ENCODE measurements around the gene POLR2A. TPM values are rescaled to one million over a fixed set of nuclear protein-coding genes. Genes with fewer than 3 reads are reported as not detected.
A peak's percentile ranks its signal among the peaks of the same experiment; 100 is the strongest.

POLR2A gene
- total and polyA plus RNA-seq, 2 of the 13 experiments (the other 11 are each of a cell fraction or from before 2014, with no cell fraction given), result 17.8 to 18.3 TPM

DNA sequence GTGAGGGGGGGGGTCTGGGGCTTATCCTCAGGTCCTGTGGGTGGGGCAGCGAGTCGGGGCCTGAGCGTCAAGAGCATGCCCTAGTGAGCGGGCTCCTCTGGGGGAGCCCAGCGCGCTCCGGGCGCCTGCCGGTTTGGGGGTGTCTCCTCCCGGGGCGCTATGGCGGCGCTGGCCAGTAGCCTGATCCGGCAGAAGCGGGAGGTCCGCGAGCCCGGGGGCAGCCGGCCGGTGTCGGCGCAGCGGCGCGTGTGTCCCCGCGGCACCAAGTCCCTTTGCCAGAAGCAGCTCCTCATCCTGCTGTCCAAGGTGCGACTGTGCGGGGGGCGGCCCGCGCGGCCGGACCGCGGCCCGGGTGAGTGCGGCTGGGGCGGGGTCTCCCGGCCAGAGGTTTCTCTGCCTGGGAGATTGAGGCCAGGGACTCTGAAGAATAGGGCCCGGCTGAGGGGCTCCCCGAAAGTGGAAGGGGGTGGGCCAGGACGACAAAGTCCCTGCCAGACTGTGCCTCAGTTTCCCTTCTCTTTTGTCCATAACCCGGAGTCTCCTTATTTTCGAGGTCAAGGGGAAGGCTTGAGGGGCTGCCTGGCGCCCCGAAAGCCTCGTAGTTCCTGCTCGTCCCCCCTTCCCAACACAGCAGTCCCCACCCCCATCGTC lies 44.6 kb upstream of the POLR2A start, which contains the start of gene FGF11 (continued):
- TF ChIP-seq, protein P1, sequence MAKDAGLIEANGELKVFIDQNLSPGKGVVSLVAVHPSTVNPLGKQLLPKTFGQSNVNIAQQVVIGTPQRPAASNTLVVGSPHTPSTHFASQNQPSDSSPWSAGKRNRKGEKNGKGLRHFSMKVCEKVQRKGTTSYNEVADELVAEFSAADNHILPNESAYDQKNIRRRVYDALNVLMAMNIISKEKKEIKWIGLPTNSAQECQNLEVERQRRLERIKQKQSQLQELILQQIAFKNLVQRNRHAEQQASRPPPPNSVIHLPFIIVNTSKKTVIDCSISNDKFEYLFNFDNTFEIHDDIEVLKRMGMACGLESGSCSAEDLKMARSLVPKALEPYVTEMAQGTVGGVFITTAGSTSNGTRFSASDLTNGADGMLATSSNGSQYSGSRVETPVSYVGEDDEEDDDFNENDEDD (CRISPR knock-in tag; IDR thresholded peaks at IDR 0.05; ENCODE audit: borderline replicate concordance), result 0 out of 2 replicates have a peak, but pooled peaks have one; percentile 15
- TF ChIP-seq ZNF772 (CRISPR knock-in tag; IDR thresholded peaks at IDR 0.05) (0 out of 2 replicates have a peak, but pooled peaks have one; percentile 20), ERF (CRISPR knock-in tag; IDR thresholded peaks at IDR 0.05) (peak; percentile 54; the same call in 1 of the 2 replicates), SPEN (CRISPR knock-in tag; IDR thresholded peaks at IDR 0.05; ENCODE audit: low read depth) (0 out of 2 replicates have a peak, but pooled peaks have one; percentile 14), ZBTB38 (CRISPR knock-in tag; IDR thresholded peaks at IDR 0.05) (no peak), POLR2A (IDR thresholded peaks at IDR 0.05; ENCODE audit: insufficient read depth in 1 of 2, low read depth in 2 of 2, low read length in 2 of 2) (0 out of 4 replicates have a peak, but pooled peaks of 1 of the 2 experiments have one; percentile 20), RXRB (CRISPR knock-in tag; IDR thresholded peaks at IDR 0.05; ENCODE audit: borderline replicate concordance) (0 out of 2 replicates have a peak, but pooled peaks have one; percentile 13), ZNF713 (CRISPR knock-in tag; IDR thresholded peaks at IDR 0.05) (no peak), TAF1 (CRISPR knock-in tag; IDR thresholded peaks at IDR 0.05) (peak; percentile 31; the same call in 1 of the 2 replicates), NONO (IDR thresholded peaks at IDR 0.05) (no peak), NONO (CRISPR knock-in tag; conservative IDR thresholded peaks at IDR 0.05) (peak; percentile 10; the same call in 1 of the 2 replicates), ZNF337 (CRISPR knock-in tag; IDR thresholded peaks at IDR 0.05; ENCODE audit: borderline replicate concordance, low read depth) (no peak), SAP130 (CRISPR knock-in tag; IDR thresholded peaks at IDR 0.05; ENCODE audit: low read depth) (peak; percentile 7; the same call in 1 of the 2 replicates), ZNF20 (CRISPR knock-in tag; IDR thresholded peaks at IDR 0.05) (no peak), ZSCAN31 (CRISPR knock-in tag; IDR thresholded peaks at IDR 0.05; ENCODE audit: low read depth) (no peak)
- TF ChIP-seq, protein P2, sequence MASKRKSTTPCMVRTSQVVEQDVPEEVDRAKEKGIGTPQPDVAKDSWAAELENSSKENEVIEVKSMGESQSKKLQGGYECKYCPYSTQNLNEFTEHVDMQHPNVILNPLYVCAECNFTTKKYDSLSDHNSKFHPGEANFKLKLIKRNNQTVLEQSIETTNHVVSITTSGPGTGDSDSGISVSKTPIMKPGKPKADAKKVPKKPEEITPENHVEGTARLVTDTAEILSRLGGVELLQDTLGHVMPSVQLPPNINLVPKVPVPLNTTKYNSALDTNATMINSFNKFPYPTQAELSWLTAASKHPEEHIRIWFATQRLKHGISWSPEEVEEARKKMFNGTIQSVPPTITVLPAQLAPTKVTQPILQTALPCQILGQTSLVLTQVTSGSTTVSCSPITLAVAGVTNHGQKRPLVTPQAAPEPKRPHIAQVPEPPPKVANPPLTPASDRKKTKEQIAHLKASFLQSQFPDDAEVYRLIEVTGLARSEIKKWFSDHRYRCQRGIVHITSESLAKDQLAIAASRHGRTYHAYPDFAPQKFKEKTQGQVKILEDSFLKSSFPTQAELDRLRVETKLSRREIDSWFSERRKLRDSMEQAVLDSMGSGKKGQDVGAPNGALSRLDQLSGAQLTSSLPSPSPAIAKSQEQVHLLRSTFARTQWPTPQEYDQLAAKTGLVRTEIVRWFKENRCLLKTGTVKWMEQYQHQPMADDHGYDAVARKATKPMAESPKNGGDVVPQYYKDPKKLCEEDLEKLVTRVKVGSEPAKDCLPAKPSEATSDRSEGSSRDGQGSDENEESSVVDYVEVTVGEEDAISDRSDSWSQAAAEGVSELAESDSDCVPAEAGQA (IDR thresholded peaks at IDR 0.05; ENCODE audit: low read depth), result no peak
- TF ChIP-seq, protein P2 (CRISPR knock-in tag; IDR thresholded peaks at IDR 0.05; ENCODE audit: borderline replicate concordance), result no peak
- TF ChIP-seq, protein P3, sequence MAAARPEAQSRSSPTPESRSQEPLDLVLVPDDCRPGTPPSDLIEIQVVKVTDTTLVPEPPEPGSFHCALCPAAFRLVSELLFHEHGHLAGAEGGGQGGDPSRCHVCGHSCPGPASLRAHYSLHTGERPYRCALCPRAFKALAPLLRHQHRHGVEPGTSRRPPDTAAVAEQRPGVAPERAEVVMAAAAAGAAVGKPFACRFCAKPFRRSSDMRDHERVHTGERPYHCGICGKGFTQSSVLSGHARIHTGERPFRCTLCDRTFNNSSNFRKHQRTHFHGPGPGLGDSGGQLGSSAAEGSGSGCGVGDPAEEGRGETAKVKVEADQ (CRISPR knock-in tag; IDR thresholded peaks at IDR 0.05; ENCODE audit: borderline replicate concordance), result peak; percentile 49; the same call in 1 of the 2 replicates
- TF ChIP-seq, protein P4, sequence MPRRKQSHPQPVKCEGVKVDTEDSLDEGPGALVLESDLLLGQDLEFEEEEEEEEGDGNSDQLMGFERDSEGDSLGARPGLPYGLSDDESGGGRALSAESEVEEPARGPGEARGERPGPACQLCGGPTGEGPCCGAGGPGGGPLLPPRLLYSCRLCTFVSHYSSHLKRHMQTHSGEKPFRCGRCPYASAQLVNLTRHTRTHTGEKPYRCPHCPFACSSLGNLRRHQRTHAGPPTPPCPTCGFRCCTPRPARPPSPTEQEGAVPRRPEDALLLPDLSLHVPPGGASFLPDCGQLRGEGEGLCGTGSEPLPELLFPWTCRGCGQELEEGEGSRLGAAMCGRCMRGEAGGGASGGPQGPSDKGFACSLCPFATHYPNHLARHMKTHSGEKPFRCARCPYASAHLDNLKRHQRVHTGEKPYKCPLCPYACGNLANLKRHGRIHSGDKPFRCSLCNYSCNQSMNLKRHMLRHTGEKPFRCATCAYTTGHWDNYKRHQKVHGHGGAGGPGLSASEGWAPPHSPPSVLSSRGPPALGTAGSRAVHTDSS (CRISPR knock-in tag; conservative IDR thresholded peaks at IDR 0.05), result no peak
- TF ChIP-seq, protein P5, sequence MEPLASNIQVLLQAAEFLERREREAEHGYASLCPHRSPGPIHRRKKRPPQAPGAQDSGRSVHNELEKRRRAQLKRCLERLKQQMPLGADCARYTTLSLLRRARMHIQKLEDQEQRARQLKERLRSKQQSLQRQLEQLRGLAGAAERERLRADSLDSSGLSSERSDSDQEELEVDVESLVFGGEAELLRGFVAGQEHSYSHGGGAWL (CRISPR knock-in tag; IDR thresholded peaks at IDR 0.05), result peak; percentile 58; the same call in 1 of the 2 replicates

Data from HepG2 (cell line).